Measurements from ENCODE around the gene TSPAN9.
A peak's percentile ranks its signal among the peaks of the same experiment; 100 is the strongest.

- TF ChIP-seq CTCF (IDR thresholded peaks at IDR 0.05; ENCODE audit: low read depth, low read length, poor library complexity, severe bottlenecking): peak; percentile 69
- TF ChIP-seq EZH2phosphoT487 (IDR thresholded peaks at IDR 0.05; ENCODE audit: borderline replicate concordance, low read length): no peak
Observed at GRCh38 chr12:3041558-3042164, 35.5 kb upstream of the TSPAN9 start.

Data from DOHH2 (cell line).